Transverse colon (tissue), 4 donors: Measurements from ENCODE around the gene HIVEP2. TPM values are rescaled to one million over a fixed set of nuclear protein-coding genes. Genes with fewer than 3 reads are reported as not detected.

Experiments used
- DNase-seq: peaks from one replicate; pipeline ENCODE4 v3.0.0-alpha.2; 2019
- H3K27ac ChIP-seq, 4 donors: fragments of 200-600 bp; sonication (generic); 2 replicates each; pipeline ENCODE4 v1.5.1; 2016 to 2018; ENCODE audit warnings: inconsistent platforms in 4 of 4
- H3K27me3 ChIP-seq: fragments of 200-600 bp; sonication (generic); 2 replicates; pipeline ENCODE4 v1.5.1; 2017; ENCODE audit warnings: inconsistent platforms
- H3K36me3 ChIP-seq, 4 donors: fragments of 200-600 bp; sonication (generic); 2 replicates each; pipeline ENCODE4 v1.5.1; 2017 to 2019; ENCODE audit warnings: inconsistent platforms in 4 of 4
- H3K4me1 ChIP-seq, 4 donors: fragments of 200-600 bp; sonication (generic); 2 replicates each; pipeline ENCODE4 v1.5.1; 2017 to 2020; ENCODE audit warnings: inconsistent platforms in 4 of 4
- H3K4me3 ChIP-seq, 4 donors: fragments of 200-600 bp; sonication (generic); 1 replicate in 1 of 4; 2 replicates in 3 of 4; pipeline versions ENCODE4 v1.5.1 to v1.6.1; 2017 to 2019; ENCODE audit warnings: inconsistent platforms in 4 of 4
- H3K9me3 ChIP-seq, 2 donors: fragments of 200-600 bp; sonication (generic); 2 replicates each; pipeline ENCODE4 v1.5.1; 2017 to 2019; ENCODE audit warnings: inconsistent platforms in 2 of 2
- CTCF ChIP-seq, 5 experiments: fragments of 200-600 bp in 3 of 5; fragments of 450-650 bp in 2 of 5; sonication (generic) in 3 of 5; IDR thresholded peaks; 1 replicate in 2 of 5; 2 replicates in 3 of 5; pipeline ENCODE4 v1.5.1; 2016 to 2017; ENCODE audit warnings: antibody characterized with exemption in 5 of 5, inconsistent platforms in 3 of 5, mild to moderate bottlenecking in 2 of 5, moderate library complexity in 1 of 5
- EP300 ChIP-seq: sonication (generic); formaldehyde crosslinking; IDR thresholded peaks from one replicate; pipeline ENCODE4 v1.6.1; 2017; ENCODE audit warnings: antibody characterized with exemption, low read depth
- POLR2A ChIP-seq: fragments of 450-650 bp; IDR thresholded peaks from one replicate; pipeline ENCODE4 v1.6.1; 2016; ENCODE audit warnings: antibody characterized with exemption, mild to moderate bottlenecking, moderate library complexity
- POLR2AphosphoS5 ChIP-seq, 3 donors: sonication (generic); formaldehyde crosslinking; IDR thresholded peaks; one replicate each; pipeline ENCODE4 v1.6.1; 2016; ENCODE audit warnings: antibody characterized with exemption in 3 of 3
- WGBS, 2 donors: methylation state at CpG; one replicate each; pipeline ENCODE4 v1.1.5; 2018; ENCODE audit warnings: low coverage in 1 of 2; 5-methylcytosine and 5-hydroxymethylcytosine counted together
- in situ Hi-C, 4 donors: fragments of 200-750 bp; cut with MboI; loops; one replicate each; pipeline versions ENCODE4 v1.15.0 to v1.15.1; 2017; ENCODE audit warnings: low sequenced_read_pairs in 3 of 4, low pct_ligation_motif_present in 1 of 4, low pct_unique_long_range_greater_than_20kb in 1 of 4
- intact Hi-C: fragments of 100-400 bp; cut with DNase I; formaldehyde crosslinking; loops from one replicate; pipeline ENCODE4 v1.15.1; 2023; ENCODE audit warnings: low total_unique reads
- total RNA-seq, 4 donors: library from RNA; depleted of rRNA; stranded (reverse); fragments of >200 nt; gene quantifications; one replicate each; pipeline ENCODE4 v1.1.0, GENCODE V29; 2016

HIVEP2 gene
- total RNA-seq, 4 donors from 2014 or later, result 10.0 to 22.5 (median 13.7) TPM

- intact Hi-C loops (no loop called here), in situ Hi-C loops (no loop called here)
- Histone ChIP-seq H3K36me3 (no peaks in the 10 kb centered on the region), H3K9me3 (no peaks in the 10 kb centered on the region), H3K4me3 (no peak overlapping the region), H3K27ac (peak overlapping the region; percentile 83 to 87 (median 84)), H3K27me3 (no peaks in the 10 kb centered on the region), H3K4me1 (peaks cover 15 to 63% (median 28%) of the 10 kb centered on the region in 4 donors)
- WGBS, 2 donors, result 58 to 67% methylated on average over 6 of the region's 6 CpGs
- DNase-seq, result no peak
- TF ChIP-seq POLR2A, result no peak
These were observed 100.8 kb downstream of the HIVEP2 start for GRCh38 chr6:142844065-142844755.

GRCh38 chr6:142843361-142843760, 101.6 kb downstream of the HIVEP2 start:
- intact Hi-C loops (no loop called here), in situ Hi-C loops (no loop called here)
- peaks cover 11 to 54% (median 30%) of the 10 kb centered on the region in 4 donors for H3K4me1 ChIP-seq
- H3K4me3 ChIP-seq, result peak overlapping the region in 1 of 4 donors; percentile 15
- no peaks in the 10 kb centered on the region for H3K27me3 ChIP-seq
- no peak for DNase-seq
- H3K27ac ChIP-seq, result peak overlapping the region; percentile 47 to 87 (median 67)
- 72 to 78% methylated on average over 4 of the region's 4 CpGs for WGBS, 2 donors
- H3K36me3 ChIP-seq, result no peaks in the 10 kb centered on the region
- H3K9me3 ChIP-seq, result no peaks in the 10 kb centered on the region
- no peak for TF ChIP-seq POLR2A
- no peak for TF ChIP-seq CTCF (IDR thresholded peaks at IDR 0.05)
- no peak for TF ChIP-seq EP300
- TF ChIP-seq POLR2AphosphoS5 (IDR thresholded peaks at IDR 0.05), result no peak

- 49 to 55% methylated on average over 8 to 11 of the region's 11 CpGs for WGBS, 2 donors
- H3K27ac ChIP-seq, result peak overlapping the region; percentile 47 to 87 (median 67)
- TF ChIP-seq POLR2A (no peak), EP300 (no peak), POLR2AphosphoS5 (IDR thresholded peaks at IDR 0.05) (no peak), CTCF (IDR thresholded peaks at IDR 0.05) (no peak)
- no peak for DNase-seq
- H3K9me3 ChIP-seq, result no peaks in the 10 kb centered on the region
- H3K4me1 ChIP-seq, result peaks cover 11 to 49% (median 31%) of the 10 kb centered on the region in 4 donors
- H3K27me3 ChIP-seq, result no peaks in the 10 kb centered on the region
- H3K36me3 ChIP-seq, result no peaks in the 10 kb centered on the region
- peak overlapping the region in 1 of 4 donors; percentile 15 for H3K4me3 ChIP-seq
- in situ Hi-C loops, result no loop called here
- intact Hi-C loops, result no loop called here
These were observed 102.3 kb downstream of the HIVEP2 start for GRCh38 chr6:142842418-142843261.

- Histone ChIP-seq H3K27me3 (no peaks in the 10 kb centered on the region), H3K4me1 (peaks cover 11 to 41% (median 28%) of the 10 kb centered on the region in 4 donors), H3K4me3 (no peak overlapping the region), H3K27ac (peak overlapping the region; percentile 47 to 87 (median 67)), H3K9me3 (no peaks in the 10 kb centered on the region), H3K36me3 (no peaks in the 10 kb centered on the region)
- WGBS, 2 donors, result 85 to 92% methylated on average over 1 of the region's 1 CpG
- TF ChIP-seq CTCF (IDR thresholded peaks at IDR 0.05), result no peak
- no peak for TF ChIP-seq POLR2AphosphoS5 (IDR thresholded peaks at IDR 0.05)
- no peak for TF ChIP-seq POLR2A
- TF ChIP-seq EP300, result no peak
- no peak for DNase-seq
- in situ Hi-C loops, result no loop called here
- intact Hi-C loops, result no loop called here
These were observed 103.1 kb downstream of the HIVEP2 start for GRCh38 chr6:142841915-142842314.
